22Rv1 (cell line): ENCODE results near the gene DDIAS.

Experiments
- H3K27ac ChIP-seq: fragments of 450-650 bp; 2 replicates; pipeline ENCODE4 v1.5.1; 2017
- CTCF ChIP-seq: fragments of 450-650 bp; IDR thresholded peaks from 2 replicates; pipeline ENCODE4 v1.5.1; 2017; ENCODE audit warnings: mild to moderate bottlenecking
- ZFX ChIP-seq: fragments of 450-650 bp; IDR thresholded peaks from 2 replicates; pipeline ENCODE4 v1.6.1; 2017; ENCODE audit warnings: antibody characterized with exemption, borderline replicate concordance

The DDIAS gene

DNA sequence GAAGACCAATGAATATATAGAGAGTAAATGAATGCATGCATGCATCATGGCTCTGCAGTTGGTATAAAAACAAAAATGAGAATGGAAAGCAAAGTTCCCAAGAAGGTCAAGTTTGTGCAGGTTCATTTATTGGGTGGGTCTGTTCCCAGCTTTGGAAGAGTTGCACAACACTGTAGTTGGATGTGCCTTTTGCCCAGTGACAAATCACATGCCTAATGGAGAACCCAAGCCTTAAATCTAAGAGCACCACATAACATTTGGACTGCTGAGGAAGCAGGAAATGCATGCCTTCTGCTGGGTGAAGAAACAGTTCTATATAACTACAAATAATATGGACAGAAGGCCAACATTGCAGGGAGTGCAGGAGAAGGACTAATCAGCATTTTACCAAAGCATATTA is 31.9 kb upstream of the DDIAS start:
- TF ChIP-seq ZFX (no peak), CTCF (no peak)
- no peak overlapping the region for H3K27ac ChIP-seq

DNA sequence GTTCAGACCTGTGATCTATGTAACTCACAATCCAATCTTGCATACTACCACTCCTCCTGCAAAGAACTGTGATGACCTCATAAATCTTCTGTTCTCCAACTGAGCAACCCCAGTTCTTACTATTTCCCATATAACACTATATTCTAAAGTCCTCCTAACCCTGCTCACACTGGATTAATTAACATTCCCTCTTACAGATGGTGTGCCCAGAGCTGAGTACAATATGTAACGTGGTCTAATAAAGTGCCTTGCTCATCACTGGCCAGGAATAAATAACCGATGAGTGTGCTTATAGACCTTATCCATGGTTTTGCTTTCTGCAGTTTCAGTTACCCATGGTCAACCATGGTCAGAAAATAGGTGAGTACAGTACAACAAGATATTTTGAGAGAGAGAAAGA is 29.9 kb upstream of the DDIAS start:
- TF ChIP-seq CTCF (no peak), ZFX (no peak)
- no peak overlapping the region for H3K27ac ChIP-seq

DNA sequence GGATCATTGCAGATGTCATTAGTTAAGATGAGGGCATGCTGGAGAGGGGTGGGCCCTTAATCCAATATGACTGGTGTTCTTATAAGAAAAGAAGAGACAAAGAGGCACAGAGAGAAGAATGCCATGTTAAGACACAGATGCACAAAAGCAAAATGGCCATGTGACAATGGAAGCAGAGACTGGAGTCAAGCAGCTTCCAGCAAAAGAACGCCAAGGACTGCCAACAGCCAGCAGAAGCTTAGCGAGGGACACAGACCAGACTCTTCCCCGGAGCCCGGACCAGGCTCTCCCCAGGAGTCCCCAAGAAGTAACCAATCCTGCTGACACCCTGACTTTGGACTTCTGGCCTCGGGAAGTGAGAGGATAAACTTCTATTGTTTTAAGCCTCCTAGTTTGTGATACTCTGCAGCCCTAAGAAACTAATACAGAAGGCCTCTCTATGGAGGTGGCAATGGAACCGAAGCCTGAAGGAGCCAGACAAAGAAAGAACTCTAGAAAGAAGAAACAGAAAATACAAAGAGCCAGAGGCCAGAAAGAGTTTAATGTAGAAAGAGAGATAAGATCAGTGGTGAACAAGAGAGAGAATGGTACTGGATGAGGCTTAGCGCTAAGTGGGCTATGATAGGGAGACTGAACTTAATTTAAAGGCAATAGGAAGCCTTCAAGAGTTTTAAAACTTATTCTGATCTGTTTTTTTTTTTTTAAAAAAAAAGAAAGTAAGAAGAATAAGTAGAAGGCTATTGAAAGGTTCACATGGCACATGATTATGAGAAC is 29.0 kb upstream of the DDIAS start:
- no peak for TF ChIP-seq ZFX
- no peak for TF ChIP-seq CTCF
- H3K27ac ChIP-seq = no peak overlapping the region

- no peak overlapping the region for H3K27ac ChIP-seq
- no peak for TF ChIP-seq ZFX
- no peak for TF ChIP-seq CTCF
Observed at GRCh38 chr11:82873919-82874333, 27.6 kb upstream of the DDIAS start.

- TF ChIP-seq CTCF (no peak), ZFX (no peak)
- H3K27ac ChIP-seq = no peak overlapping the region
Observed at GRCh38 chr11:82874646-82875523, 26.7 kb upstream of the DDIAS start.

DNA sequence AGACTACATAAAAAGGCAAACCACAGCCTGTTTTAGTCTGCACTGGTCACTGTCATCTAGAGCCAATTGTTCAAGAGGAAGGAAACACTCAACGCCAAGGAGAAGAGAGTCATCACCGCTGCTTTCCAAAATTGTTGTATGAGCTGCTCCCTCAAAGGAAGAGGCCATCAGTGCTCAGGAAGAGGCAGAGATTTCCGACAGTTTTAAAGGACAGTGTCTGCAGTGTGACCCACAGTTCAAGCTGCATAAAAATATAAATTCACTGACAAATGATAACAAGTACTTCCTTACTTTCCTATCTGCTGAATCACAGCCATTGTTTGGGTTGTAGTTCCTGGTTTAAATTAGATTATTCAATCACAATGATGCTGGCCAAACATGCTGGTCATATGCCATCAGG is 17.7 kb upstream of the DDIAS start:
- no peak for TF ChIP-seq ZFX
- no peak for TF ChIP-seq CTCF
- H3K27ac ChIP-seq = no peak overlapping the region
